GM12892 (cell line): ENCODE measurements around the gene DZIP1.

Source experiments
- POLR2A ChIP-seq: IDR thresholded peaks from 2 replicates; pipeline ENCODE4 v1.6.1; 2011; ENCODE audit warnings: low read depth, low read length, control low read depth
- POLR2AphosphoS5 ChIP-seq: IDR thresholded peaks from 2 replicates; pipeline ENCODE4 v1.6.1; 2011; ENCODE audit warnings: low read depth, low read length, control low read depth
- TAF1 ChIP-seq: IDR thresholded peaks from 2 replicates; pipeline ENCODE4 v1.6.1; 2011; ENCODE audit warnings: low read depth, mild to moderate bottlenecking, control low read depth, low read length, borderline replicate concordance

DNA sequence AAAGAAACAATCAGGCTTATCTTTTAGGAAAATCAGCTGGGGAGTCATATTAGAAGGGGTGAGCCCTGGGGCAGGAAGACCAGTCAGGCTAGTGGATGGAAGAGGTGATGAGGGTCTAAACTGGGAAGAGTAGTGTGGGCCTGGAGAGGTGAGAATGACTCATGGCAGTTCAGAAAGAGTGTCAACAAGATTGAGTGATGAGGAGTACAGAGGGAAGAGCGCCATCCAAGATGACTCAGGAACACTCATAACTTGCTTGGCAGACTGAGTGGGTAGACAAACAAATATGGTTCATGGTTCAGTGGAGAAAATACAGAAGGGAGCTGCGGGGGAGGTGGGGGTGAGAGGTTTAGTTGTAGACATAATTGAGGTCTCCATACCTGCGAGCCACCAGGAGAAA, 109.3 kb downstream of the DZIP1 start:
- TF ChIP-seq POLR2A (no peak), TAF1 (no peak), POLR2AphosphoS5 (no peak)
